HepG2 (cell line): ENCODE measurements around the gene CAPN10. TPM values are rescaled to one million over a fixed set of nuclear protein-coding genes. Genes with fewer than 3 reads are reported as not detected.

Experiments
- AKAP8 ChIP-seq: sonication (generic); formaldehyde crosslinking; IDR thresholded peaks from 2 replicates; pipeline ENCODE4 v1.5.1; 2020; ENCODE audit warnings: mild to moderate bottlenecking, missing genetic modification reagents
- ARID4A ChIP-seq: sonication (generic); formaldehyde crosslinking; IDR thresholded peaks from 2 replicates; pipeline ENCODE4 v1.5.0; 2020; ENCODE audit warnings: mild to moderate bottlenecking, missing genetic modification reagents, borderline replicate concordance
- EED ChIP-seq: sonication (generic); formaldehyde crosslinking; IDR thresholded peaks from 2 replicates; pipeline ENCODE4 v1.5.0; 2020; ENCODE audit warnings: mild to moderate bottlenecking, missing genetic modification reagents
- FUBP1 ChIP-seq: sonication (generic); formaldehyde crosslinking; IDR thresholded peaks from 2 replicates; pipeline ENCODE4 v1.5.1; 2020; ENCODE audit warnings: missing genetic modification reagents, mild to moderate bottlenecking, borderline replicate concordance
- KDM3A ChIP-seq: IDR thresholded peaks from 2 replicates; pipeline ENCODE4 v1.6.1; 2018; ENCODE audit warnings: low read depth, missing compliant biosample characterization
- KLF6 ChIP-seq: IDR thresholded peaks from 2 replicates; pipeline ENCODE4 v1.8.0; 2016; ENCODE audit warnings: missing biosample characterization, missing genetic modification reagents
- KMT2B ChIP-seq: IDR thresholded peaks from 2 replicates; pipeline ENCODE4 v1.6.1; 2016; ENCODE audit warnings: missing genetic modification reagents, missing compliant biosample characterization
- MTA1 ChIP-seq: sonication (generic); formaldehyde crosslinking; IDR thresholded peaks from 2 replicates; pipeline ENCODE4 v1.4.0; 2020; ENCODE audit warnings: missing genetic modification reagents, mild to moderate bottlenecking, borderline replicate concordance
- MXD3 ChIP-seq: IDR thresholded peaks from 2 replicates; pipeline ENCODE4 v1.6.1; 2016; ENCODE audit warnings: mild to moderate bottlenecking, missing biosample characterization, missing genetic modification reagents
- SNAPC2 ChIP-seq: sonication (generic); formaldehyde crosslinking; IDR thresholded peaks from 2 replicates; pipeline ENCODE4 v1.8.1; 2022; ENCODE audit warnings: mild to moderate bottlenecking, missing genetic modification reagents
- THAP7 ChIP-seq: sonication (generic); formaldehyde crosslinking; IDR thresholded peaks from 2 replicates; pipeline ENCODE4 v1.8.1; 2023; ENCODE audit warnings: mild to moderate bottlenecking, missing genetic modification reagents
- TMF1 ChIP-seq: sonication (generic); formaldehyde crosslinking; IDR thresholded peaks from 2 replicates; pipeline ENCODE4 v1.8.1; 2022; ENCODE audit warnings: low read depth, missing genetic modification reagents
- ZBTB2 ChIP-seq: sonication (generic); formaldehyde crosslinking; IDR thresholded peaks from 2 replicates; pipeline ENCODE4 v1.8.0; 2022; ENCODE audit warnings: low read depth, missing genetic modification reagents
- ZNF329 ChIP-seq: sonication (generic); formaldehyde crosslinking; IDR thresholded peaks from 2 replicates; pipeline ENCODE4 v1.9.0; 2021; ENCODE audit warnings: low read depth, mild to moderate bottlenecking, missing genetic modification reagents
- ZNF768 ChIP-seq: sonication (generic); formaldehyde crosslinking; IDR thresholded peaks from 2 replicates; pipeline ENCODE4 v1.4.0; 2020; ENCODE audit warnings: missing genetic modification reagents
- ZNF788 ChIP-seq: sonication (generic); formaldehyde crosslinking; IDR thresholded peaks from 2 replicates; pipeline ENCODE4 v1.5.0; 2020; ENCODE audit warnings: mild to moderate bottlenecking, missing genetic modification reagents, borderline replicate concordance
- ZNF839 ChIP-seq: sonication (generic); formaldehyde crosslinking; IDR thresholded peaks from 2 replicates; pipeline ENCODE4 v1.4.0; 2020; ENCODE audit warnings: missing genetic modification reagents, mild to moderate bottlenecking, borderline replicate concordance
- polyA plus RNA-seq, 8 experiments: library from polyadenylated mRNA; depleted of rRNA in 3 of 8; stranded (reverse) in 7 of 8; unstranded in 1 of 8; fragments of >200 nt; fragmentation: Illumina TruSeq in 4 of 8; extraction: Trizol in 4 of 8; gene quantifications; 2 replicates each; pipeline versions ENCODE4 v1.2.1 to v1.2.3, GENCODE V29; 2011 to 2016; ENCODE audit warnings: low read depth in 4 of 8, missing spikeins in 1 of 8, mixed read lengths in 1 of 8; ENCODE audit not compliant: insufficient read depth in 1 of 8
- total RNA-seq, 5 experiments: library from RNA; depleted of rRNA; stranded (reverse); fragments of >200 nt; fragmentation: Illumina TruSeq; extraction: Trizol; gene quantifications; 2 replicates each; pipeline ENCODE4 v1.2.3, GENCODE V29; 2016; ENCODE audit warnings: low read depth in 1 of 5

The CAPN10 gene
- total and polyA plus RNA-seq, 2 of the 13 experiments (the other 11 are each of a cell fraction or from before 2014, with no cell fraction given): 27.6 to 32.4 TPM

GRCh38 chr2:240567872-240568677, 18.5 kb upstream of the CAPN10 start, which contains the start of gene RNPEPL1 (continued):
- TF ChIP-seq ARID4A (CRISPR knock-in tag) (peak; percentile 70), KLF6 (CRISPR knock-in tag) (0 out of 2 replicates have a peak, but pooled peaks have one; percentile 9), KDM3A (no peak), TMF1 (CRISPR knock-in tag) (0 out of 2 replicates have a peak, but pooled peaks have one; percentile 15), ZNF839 (CRISPR knock-in tag) (0 out of 2 replicates have a peak, but pooled peaks have one; percentile 77), MTA1 (no peak), ZBTB2 (CRISPR knock-in tag) (peak; percentile 38; the same call in 1 of the 2 replicates), MXD3 (CRISPR knock-in tag) (peak; percentile 61; the same call in 1 of the 2 replicates), ZNF768 (CRISPR knock-in tag) (peak; percentile 59; the same call in 1 of the 2 replicates), AKAP8 (CRISPR knock-in tag) (0 out of 2 replicates have a peak, but pooled peaks have one; percentile 67), EED (CRISPR knock-in tag) (peak; percentile 70), THAP7 (CRISPR knock-in tag) (peak; percentile 44; the same call in 1 of the 2 replicates), FUBP1 (no peak), KMT2B (CRISPR knock-in tag) (0 out of 2 replicates have a peak, but pooled peaks have one; percentile 19), ZNF329 (no peak), SNAPC2 (CRISPR knock-in tag) (0 out of 2 replicates have a peak, but pooled peaks have one; percentile 8), ZNF788 (CRISPR knock-in tag) (0 out of 2 replicates have a peak, but pooled peaks have one; percentile 20)
